Astrocyte (in vitro differentiated cells and primary cell): ENCODE results near the gene UBR3.

Experiments
- EZH2 ChIP-seq: IDR thresholded peaks from 2 replicates; pipeline ENCODE4 v1.6.1; 2012; ENCODE audit warnings: mild to moderate bottlenecking, low read length, inconsistent platforms; ENCODE audit not compliant: insufficient read depth
- TF ChIP-seq, protein P1 (sequence below): IDR thresholded peaks from 2 replicates; pipeline ENCODE4 v1.5.1; 2011; ENCODE audit warnings: low read depth, mild to moderate bottlenecking, inconsistent platforms, low read length, moderate library complexity; ENCODE audit not compliant: insufficient read depth

DNA sequence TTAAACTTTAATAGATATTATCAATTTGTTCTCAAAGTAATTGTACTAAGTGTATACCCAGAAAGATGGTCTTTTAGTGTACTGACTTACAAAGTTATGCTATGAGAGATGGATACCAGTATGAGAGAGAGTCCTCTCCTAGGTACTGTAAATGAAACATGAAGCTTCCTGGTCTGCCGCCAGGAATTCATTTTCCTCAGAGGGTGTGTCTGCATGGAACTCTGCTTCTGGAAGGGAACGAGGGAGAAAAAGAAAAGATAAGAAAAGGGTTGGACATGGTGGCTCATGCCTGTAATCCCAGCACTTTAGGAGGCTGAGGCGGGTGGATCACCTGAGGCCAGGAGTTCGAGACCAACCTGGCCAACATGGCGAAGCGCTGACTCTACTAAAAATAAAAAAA lies 30.8 kb upstream of the UBR3 start:
- TF ChIP-seq, protein P1, sequence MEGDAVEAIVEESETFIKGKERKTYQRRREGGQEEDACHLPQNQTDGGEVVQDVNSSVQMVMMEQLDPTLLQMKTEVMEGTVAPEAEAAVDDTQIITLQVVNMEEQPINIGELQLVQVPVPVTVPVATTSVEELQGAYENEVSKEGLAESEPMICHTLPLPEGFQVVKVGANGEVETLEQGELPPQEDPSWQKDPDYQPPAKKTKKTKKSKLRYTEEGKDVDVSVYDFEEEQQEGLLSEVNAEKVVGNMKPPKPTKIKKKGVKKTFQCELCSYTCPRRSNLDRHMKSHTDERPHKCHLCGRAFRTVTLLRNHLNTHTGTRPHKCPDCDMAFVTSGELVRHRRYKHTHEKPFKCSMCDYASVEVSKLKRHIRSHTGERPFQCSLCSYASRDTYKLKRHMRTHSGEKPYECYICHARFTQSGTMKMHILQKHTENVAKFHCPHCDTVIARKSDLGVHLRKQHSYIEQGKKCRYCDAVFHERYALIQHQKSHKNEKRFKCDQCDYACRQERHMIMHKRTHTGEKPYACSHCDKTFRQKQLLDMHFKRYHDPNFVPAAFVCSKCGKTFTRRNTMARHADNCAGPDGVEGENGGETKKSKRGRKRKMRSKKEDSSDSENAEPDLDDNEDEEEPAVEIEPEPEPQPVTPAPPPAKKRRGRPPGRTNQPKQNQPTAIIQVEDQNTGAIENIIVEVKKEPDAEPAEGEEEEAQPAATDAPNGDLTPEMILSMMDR, result no peak
- TF ChIP-seq EZH2, result no peak
